Measurements from ENCODE around the gene RAB6A.
A peak's percentile ranks its signal among the peaks of the same experiment; 100 is the strongest.
"Not testable (repeated sequence)": the region's sequence is repeated elsewhere in the genome, so short reads cannot be mapped to it uniquely, and the experiment has no call there.

RAB6A gene

DNA sequence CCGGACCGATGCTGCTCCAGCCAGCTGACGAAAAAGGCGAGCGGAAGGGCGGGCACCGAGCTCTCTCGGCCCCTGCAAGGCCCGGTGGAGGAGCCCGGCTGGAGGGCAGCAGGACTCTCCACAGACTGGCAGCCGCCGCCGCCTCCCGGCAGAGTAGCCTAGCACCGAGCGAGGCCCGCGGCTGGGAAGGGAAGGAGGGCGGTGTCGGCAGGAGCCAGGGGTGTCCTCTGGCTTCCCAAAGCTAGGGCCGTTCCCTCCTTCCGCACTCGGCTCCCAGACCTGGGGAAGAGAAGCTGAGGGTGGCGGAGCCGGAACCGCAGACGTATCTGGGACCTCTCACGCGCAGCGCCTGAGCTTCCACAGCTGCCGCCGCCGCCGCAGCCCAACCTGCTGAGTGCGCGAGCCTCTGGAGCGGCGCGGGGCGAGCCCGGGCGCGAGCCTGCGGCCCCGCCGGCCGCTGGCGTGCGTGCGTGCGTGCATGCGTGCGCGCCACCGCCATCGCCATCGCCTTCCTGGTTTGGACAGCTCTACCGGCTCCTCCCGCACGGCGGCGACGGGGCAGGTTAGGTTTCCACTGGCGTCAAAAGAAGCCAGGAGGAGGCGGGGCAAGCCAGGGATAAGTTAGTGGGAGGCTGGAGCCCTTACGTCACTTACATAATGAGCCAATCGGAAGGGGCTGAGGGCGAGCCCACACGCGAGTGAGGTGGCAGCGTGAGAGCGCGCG is at the start of gene RAB6A:
Gene RAB6A (minus strand): TSS at position 396 of the 724 bp plus-strand sequence. CDS start 439 bp downstream, outside the sequence.
- DNase-seq (ENCODE audit: low spot score), result peak; percentile 100

- no peak for DNase-seq (ENCODE audit: low spot score)
Observed at GRCh38 chr11:73810637-73811036, 49.8 kb upstream of the RAB6A start.

GRCh38 chr11:73808052-73808451 is 47.2 kb upstream of the RAB6A start:
- no peak for DNase-seq (ENCODE audit: low spot score)

DNA sequence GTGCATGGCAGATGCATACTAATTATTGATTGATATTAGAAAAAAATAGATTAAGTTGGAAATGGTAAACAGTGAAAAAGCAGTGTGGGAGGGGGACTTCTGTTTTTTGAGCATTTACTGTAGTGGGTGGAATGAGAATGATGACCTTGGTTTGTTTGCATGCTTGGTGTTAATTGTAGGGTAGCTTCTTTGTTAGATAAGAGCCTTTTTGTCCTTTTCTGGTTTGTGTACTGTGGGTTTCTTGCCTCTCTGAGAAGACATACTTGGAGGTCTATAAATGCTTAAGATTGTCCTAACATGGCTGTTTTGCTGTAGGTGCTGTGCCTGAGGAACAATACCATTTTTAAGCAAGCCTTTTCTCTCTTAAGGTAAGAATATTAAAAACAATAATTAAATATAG is 43.8 kb upstream of the RAB6A start:
- DNase-seq (ENCODE audit: low spot score), result no peak

- no peak for DNase-seq (ENCODE audit: low spot score)
Observed at GRCh38 chr11:73801136-73801535, 40.3 kb upstream of the RAB6A start.

GRCh38 chr11:73800276-73800806 is 39.5 kb upstream of the RAB6A start:
- no peak for DNase-seq (ENCODE audit: low spot score)

DNA sequence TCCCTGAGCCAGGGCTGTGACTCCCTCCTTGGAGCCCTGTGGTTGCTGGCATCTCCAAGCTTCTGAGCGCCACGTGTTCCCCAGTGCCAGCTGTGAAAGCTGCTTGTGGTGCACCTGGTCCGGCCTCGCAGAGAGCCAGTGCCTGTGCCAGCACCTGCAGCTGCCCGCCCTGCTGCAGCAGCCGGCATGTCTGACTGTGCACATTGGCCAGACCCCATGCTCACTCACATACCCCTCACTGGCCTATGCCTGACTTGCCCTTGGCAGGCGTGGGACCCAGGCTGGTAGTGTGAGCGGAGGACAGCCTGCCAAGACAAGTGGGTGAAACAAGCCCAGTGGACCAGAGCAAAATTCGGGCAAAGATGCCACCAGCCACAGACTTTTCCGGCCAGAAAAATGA is 36.6 kb upstream of the RAB6A start:
- DNase-seq (ENCODE audit: low spot score), result no peak

DNA sequence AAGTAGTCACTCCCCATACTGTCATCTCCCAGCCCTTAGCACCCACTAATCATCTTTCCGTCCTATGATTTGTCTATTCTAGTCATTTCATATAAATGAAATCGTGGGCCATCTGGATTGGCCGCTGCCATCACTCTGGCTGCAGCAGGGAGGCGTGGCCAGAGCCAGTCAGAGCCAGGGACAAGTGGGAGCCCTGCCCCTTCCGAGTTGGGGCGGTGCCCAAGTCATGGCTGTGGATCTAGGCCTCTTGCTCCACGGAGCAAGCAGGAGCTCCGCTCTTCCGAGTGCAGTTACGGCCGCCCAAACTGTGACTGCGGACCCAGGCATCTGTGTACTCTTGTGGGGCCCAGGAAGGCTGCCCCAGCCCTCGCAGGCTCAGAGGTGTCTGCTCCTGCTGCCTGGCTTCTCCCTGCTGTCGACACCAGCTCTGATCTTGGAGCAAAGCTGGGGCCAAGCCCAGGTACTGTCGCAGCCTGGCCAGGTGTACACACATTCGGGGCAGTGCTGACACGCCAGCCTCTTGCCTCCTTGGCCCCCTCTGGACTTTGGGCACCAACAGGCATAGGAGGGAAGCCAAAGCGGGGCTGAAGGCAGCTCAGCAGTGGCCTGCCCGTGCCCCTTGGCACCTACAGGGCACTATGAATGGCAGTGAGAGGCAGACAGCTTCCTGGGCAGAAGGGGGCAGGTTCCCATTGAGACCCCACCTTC is 35.2 kb upstream of the RAB6A start:
- DNase-seq (ENCODE audit: low spot score), result no peak

DNA sequence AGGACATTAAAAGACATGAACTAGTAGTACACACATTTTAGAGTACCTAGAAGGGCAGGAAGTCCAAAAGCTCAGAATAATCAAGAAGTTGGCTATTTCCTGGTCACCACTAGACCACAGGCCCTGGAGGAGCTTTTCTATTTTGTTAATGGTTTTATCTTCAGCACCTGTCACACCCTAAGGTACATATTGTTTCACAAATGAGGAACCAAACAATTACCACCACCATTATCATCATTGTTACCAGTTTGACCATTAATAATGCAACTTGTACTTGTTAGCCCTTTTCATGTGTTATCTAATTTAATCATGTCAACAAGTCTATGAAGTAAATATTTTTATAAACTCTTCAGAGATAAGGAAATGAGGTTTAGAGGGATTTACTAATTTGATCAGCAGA is 31.7 kb upstream of the RAB6A start:
- no peak for DNase-seq (ENCODE audit: low spot score)

GRCh38 chr11:73789279-73789670 is 28.4 kb upstream of the RAB6A start:
- no peak for DNase-seq (ENCODE audit: low spot score)

DNA sequence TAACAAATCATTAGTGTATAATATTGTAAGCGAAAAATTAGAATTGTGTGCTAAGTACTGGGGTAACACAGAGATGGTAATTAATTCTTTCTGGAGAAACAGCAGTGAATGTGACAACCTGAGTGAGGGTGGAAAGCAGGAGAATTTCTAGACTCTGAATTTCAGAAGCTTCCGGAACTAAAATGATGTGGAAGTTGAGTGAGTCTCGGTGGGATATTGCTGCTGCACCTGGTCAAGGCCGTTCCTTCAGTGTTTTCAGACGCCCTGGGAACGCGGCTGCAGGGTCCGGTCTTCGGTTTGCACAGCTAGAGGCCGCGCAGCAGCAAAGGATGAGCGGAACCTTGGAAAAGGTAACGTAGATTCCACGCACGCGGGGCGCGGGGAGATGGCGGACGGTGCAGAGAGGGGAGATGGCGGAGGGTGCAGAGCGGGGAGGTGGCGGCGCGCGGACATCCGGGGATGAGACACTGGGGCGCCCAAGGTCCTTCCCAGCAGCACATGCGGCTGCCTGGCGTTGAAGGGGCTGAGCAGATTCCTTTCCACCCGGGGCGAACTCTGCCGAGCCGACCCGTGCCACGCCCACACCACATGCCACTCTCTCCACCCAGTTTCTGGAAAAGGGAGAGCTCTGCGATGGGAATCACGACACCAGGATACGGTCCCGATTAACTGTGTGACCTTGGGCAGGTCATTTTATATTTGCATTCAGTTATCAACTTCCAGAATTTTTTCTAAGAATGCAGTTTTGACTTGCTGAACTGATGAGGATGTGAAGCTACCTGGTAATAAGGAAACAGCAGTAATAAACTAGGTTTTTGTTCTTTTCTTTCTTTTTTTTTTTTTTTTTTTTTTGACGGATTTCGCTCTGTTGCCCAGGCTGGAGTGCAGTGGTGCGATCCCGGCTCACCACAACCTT is 27.0 kb upstream of the RAB6A start, which contains the start of gene MRPL48:
Gene MRPL48 (plus strand): TSS at position 232 of the 916 bp plus-strand sequence. CDS start 98 bp downstream, at position 330.
- peak; percentile 99 for DNase-seq (ENCODE audit: low spot score)

DNA sequence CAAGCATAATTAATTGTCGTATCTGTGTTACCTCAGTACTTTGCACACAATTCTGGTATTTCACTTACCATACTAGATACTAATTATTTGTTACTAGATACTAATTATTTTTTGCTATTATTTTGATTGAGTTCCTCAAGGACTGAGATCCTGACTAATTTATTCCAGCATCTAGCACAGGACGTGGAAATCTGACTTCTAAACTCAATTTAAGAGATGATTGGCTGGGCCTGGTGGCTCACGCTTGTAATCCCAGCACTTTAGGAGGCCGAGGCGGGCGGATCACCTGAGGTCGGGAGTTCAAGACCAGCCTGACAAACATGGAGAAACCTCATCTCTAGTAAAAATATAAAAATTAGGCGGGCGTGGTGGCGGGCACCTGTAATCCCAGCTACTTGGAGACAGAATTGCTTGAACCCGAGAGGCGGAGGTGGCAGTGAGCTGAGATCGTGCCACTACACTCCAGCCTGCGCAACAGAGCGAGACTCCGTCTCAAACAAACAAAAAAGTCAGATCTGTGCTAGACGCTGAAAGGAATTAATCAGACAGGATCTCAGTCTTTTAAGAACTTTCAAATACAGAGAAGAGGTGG is 26.3 kb upstream of the RAB6A start:
- no peak for DNase-seq (ENCODE audit: low spot score)

GRCh38 chr11:73785467-73785866 is 24.6 kb upstream of the RAB6A start:
- not testable (repeated sequence) for DNase-seq (ENCODE audit: low spot score)

DNA sequence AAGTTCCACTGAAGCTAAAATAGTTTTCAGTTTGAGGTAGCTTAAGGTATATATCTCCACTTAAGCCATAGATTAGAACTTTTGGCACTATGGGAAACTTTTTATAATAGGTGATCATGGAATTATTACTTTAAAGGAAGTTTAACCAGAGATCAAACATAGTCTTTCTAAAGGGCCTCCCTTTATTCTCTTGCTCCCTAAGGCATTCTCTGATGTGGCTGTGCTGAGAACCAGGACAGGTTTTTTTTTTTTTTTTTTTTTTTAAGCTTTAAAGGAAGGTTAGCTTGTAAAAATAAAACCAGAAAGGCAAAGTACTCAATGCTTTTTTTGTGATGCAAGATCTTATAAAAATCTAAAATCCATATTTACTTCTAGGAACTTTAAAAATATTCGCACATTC is 23.9 kb upstream of the RAB6A start:
- peak; percentile 83 for DNase-seq (ENCODE audit: low spot score)

DNA sequence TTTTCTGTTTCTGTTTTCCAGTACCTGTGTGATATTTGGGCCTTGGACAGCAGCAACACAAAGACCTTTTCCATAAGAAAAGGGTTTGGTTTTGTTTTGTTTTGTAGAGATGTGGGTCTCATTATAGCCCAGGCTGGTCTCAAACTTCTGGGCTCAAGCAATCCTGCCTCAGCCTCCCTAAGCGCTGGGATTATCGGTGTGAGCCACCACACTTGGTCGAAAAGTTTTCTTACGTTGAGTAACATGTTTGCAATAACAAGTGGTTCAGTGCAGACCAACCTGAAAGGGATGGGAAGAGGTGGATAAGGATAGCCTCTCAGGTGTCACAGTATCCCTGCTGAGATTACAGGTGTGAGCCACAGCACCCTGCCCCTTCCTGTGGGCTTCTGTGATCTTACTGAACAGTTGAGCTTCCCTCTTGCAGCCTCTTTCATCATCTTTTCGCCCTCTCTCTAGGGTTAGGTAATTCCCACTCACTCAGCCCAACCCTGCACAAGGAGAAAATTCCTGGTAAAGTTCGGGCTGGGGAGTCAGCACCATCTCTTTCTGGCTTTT is 23.3 kb upstream of the RAB6A start:
- DNase-seq (ENCODE audit: low spot score), result peak; percentile 100

DNA sequence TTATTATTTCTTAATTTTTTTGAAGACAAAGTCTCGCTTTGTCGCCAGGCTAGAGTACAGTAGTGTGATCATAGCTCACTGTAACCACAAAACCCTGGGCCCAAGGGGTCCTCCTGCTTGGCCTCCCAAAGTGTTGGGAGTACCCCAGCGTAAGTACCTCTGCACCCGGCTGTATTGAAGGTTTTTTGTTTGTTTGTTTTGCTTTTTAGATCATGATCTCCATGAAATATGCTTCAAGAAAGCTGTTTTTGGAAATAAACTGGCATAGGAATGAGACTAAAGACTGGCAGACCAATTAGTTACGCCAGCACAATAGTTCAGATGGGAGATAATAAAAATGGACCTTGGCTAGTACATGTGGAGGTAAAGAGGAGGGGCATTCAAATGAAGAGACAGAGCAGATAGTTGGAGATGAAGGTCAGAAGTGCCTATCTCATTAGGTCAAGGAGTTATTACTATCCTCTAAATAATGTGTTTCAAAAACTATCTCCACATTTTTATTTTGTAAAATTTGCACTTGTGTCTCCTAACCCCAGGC is 22.7 kb upstream of the RAB6A start:
- DNase-seq (ENCODE audit: low spot score), result peak; percentile 73

- DNase-seq (ENCODE audit: low spot score), result no peak
Observed at GRCh38 chr11:73781303-73781702, 20.4 kb upstream of the RAB6A start.

DNA sequence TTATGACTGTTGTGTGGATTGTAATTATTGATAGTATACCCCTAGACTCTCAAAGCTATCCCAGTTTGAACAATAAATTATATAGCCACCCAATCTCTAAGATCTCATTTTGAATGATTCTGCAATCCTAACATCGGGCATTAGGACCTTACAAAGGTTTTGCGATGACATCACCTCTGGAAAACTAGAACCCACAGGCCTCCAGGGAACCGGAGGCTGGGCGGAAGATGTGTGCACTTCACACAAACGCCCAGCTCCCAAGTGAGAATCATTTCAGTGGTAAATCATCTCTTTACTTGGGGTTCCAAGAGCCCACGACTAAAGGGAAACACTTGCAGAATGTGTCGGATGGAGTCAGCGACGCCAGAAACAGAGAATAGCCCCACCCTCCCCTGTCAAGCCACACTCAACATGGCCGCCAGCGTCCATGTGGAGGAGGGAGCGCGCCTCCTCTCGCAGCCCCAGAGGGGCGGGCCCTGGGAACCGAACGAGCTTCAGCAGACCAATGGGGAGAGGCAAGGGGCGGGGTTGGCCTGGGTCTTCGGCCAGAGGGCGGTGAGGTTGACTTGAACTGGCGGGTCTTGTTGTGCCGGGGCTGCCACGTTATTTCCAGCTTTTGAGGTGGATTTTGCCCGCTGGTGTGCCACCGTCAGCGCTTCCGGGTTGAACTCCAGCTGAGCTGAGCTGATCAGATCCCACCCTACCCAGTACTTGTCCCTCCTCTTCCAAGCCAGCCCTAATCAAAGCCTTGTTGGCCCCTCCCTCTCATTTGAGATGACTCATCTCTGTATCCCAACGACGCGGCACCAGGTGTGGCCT is 18.4 kb upstream of the RAB6A start:
- DNase-seq (ENCODE audit: low spot score), result peak; percentile 100

- not testable (repeated sequence) for DNase-seq (ENCODE audit: low spot score)
Observed at GRCh38 chr11:73770811-73771210, 9.9 kb upstream of the RAB6A start.

DNA sequence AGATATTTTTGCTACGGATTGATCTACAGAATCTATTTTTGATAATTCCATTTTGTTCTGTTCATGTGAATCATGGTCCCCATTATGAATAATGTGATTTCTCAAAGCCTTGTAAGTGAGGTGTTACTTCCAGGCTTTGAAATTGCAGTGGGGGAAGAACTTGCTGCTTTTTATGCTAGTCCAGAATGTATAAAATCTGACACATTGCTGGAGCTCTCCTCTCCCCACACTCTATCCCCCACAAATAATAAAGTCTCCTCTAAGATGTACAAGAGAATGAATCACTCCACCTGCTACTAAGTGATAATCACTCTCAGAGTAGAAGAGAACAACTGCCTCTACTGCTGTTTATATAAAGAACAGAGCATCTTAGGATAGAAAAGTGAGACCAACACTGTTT is 5.9 kb upstream of the RAB6A start:
- no peak for DNase-seq (ENCODE audit: low spot score)
